Inflammatory macrophage treated with lipopolysaccharide for 4 hours (primary cell): ENCODE measurements around the gene PNMT.

Experiments used
- DNase-seq: peaks from one replicate; pipeline ENCODE4 v3.0.0-alpha.2; 2020

Gene PNMT

GRCh38 chr17:39634384-39634871 is 33.8 kb upstream of the PNMT start:
- peak; percentile 45 for DNase-seq

GRCh38 chr17:39635614-39636176 is 32.6 kb upstream of the PNMT start:
- DNase-seq = no peak

GRCh38 chr17:39636587-39636926 is 31.7 kb upstream of the PNMT start:
- DNase-seq = no peak

- DNase-seq = peak; percentile 91
These were observed 31.1 kb upstream of the PNMT start, which contains the start of gene STARD3 for GRCh38 chr17:39636927-39637736. STARD3 (plus strand) TSS chr17:39637144; CDS start chr17:39653532, 16,388 bp downstream.

- no peak for DNase-seq
These were observed 29.9 kb upstream of the PNMT start for GRCh38 chr17:39638317-39638716.

- no peak for DNase-seq
These were observed 29.2 kb upstream of the PNMT start for GRCh38 chr17:39639043-39639442.

- no peak for DNase-seq
These were observed 28.4 kb upstream of the PNMT start for GRCh38 chr17:39639566-39640458.

GRCh38 chr17:39640591-39641031 is 27.6 kb upstream of the PNMT start:
- peak; percentile 69 for DNase-seq

GRCh38 chr17:39641097-39641496 is 27.2 kb upstream of the PNMT start:
- no peak for DNase-seq

- peak; percentile 62 for DNase-seq
These were observed 26.4 kb upstream of the PNMT start for GRCh38 chr17:39641883-39642282.

- DNase-seq = no peak
These were observed 25.8 kb upstream of the PNMT start for GRCh38 chr17:39642291-39643074.

- no peak for DNase-seq
These were observed 25.0 kb upstream of the PNMT start for GRCh38 chr17:39643271-39643670.

GRCh38 chr17:39647256-39647655 is 21.0 kb upstream of the PNMT start:
- no peak for DNase-seq

- peak; percentile 63 for DNase-seq
These were observed 19.5 kb upstream of the PNMT start for GRCh38 chr17:39648616-39649366.

- no peak for DNase-seq
These were observed 18.1 kb upstream of the PNMT start for GRCh38 chr17:39650121-39650579.

GRCh38 chr17:39651923-39652586 is 16.2 kb upstream of the PNMT start:
- DNase-seq = no peak

- DNase-seq = no peak
These were observed 15.5 kb upstream of the PNMT start for GRCh38 chr17:39652587-39653315.

GRCh38 chr17:39653316-39653661 is 15.0 kb upstream of the PNMT start:
- DNase-seq = no peak

- DNase-seq = peak; percentile 73
These were observed 14.5 kb upstream of the PNMT start for GRCh38 chr17:39653662-39654331.

GRCh38 chr17:39655105-39655504 is 13.1 kb upstream of the PNMT start:
- no peak for DNase-seq
